ENCODE results near the gene ANKRD13D.

The ANKRD13D gene

DNA sequence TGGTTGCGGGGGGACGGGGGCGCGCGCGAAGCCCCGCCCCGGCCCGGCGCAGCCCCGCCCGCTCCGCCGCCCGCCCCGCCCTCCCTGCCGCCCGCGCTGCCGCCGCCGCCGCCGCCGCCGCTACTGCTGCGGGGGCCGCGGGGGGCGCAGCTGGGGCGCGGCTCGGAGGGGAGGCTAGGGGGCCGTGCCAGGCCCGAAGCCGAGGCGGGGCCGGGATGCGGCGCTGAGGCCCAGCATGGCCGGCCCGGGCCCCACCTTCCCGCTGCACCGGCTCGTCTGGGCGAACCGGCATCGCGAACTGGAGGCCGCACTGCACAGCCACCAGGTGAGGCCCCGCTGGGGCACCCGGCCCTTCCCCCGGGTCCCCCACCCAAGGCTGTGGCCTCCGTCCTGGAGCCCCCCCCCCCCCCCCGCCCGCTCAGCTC is at the start of gene ANKRD13D:
Gene ANKRD13D (plus strand): TSS at position 78 of the 425 bp plus-strand sequence. CDS start 158 bp downstream, at position 236.
- peak in 1 of 10 donors; percentile 78 for DNase-seq
- intact Hi-C loops (cut with DNase I): loop anchor here (2.0 kb wide), 1 partner anchor 14 kb away; the partner anchor contains the start of gene SSH3

DNA sequence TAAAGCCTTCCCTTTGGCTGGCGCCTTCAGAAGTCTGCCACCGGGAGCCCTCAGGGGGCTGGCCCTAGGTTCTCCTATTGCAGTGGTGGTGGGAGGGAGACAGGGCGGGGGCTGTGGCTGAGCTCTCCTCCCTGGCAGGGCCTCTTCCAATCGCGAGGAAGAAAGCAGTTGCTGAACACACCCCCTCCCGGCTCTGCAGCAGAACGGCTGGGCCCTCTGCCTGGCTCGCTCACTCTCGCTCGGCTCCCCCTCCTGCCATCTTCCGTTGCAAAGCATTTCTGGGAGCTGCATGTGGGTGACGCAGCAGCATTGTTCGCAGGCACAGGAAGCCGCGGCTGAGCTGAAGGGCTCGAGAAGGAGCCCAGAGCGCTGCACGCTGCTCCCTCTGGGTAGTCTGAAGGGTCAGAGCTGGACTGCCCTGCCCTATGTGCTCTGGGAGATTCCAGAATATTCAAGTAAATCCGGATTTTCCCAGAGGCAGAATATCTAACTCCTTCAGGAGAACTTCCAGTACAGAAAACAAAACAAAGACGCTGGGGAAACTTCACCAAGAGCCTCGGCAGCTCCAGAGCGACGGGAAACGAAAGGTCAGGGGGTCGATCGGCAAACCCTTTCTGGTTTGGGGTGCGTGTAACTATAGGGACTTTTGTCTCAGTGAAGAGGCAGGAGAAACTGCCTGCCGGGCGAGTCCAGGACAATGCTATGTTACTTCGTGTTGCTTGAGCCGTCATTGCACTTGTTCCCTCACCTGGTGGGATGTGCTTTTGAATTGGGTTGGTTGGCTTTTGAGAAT is 49.1 kb upstream of the ANKRD13D start:
- peak; percentile 90 to 100 (median 96) for DNase-seq

DNA sequence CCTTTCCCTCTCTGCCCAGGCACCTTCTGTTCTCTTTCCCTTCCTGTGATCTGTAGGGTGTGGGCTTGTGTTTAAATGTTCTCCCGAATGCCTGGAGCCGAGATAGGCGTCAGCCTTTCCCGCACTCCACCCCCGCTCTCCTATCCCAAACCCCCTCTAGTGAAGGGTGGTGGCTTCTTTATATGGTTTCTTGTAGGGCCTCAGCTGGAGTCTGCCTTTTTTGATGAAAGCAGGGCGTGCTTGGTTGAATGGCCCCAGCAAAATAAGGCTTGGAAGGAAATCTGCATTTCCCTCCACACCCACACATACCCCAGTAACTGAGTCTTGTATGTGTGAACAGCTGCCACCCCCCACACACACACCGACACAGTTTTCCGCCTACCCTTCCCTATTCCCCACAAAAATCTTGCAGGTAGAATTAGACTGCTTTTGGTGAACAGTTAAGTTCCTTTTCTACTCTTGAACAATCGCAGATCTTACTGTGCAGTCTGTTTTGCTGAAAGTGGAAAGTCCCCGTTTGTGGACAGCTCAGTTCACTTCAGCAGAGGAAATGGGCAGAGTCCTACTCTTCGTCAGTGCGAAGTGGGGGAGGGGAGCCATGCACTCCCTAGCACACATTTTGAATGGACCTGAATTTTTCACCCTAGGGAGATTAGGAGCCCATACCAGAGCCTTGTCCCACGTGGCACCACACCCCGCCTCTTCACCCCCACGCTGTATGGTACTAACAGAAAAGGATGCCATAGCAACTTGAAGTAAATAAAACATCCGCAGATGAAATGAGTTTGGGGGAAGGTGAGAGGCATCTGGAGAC is 48.3 kb upstream of the ANKRD13D start:
- peak in 4 of 10 donors; percentile 36 to 90 (median 66) for DNase-seq
- intact Hi-C loops (cut with DNase I): loop anchor here (2.0 kb wide), 1 partner anchor 120 kb away; no protein-coding TSS in a partner anchor

More for the DNA sequence above, 49.1 kb upstream of the ANKRD13D start:
- intact Hi-C loops (cut with DNase I): loop anchor here (2.0 kb wide), 1 partner anchor 119 kb away; no protein-coding TSS in a partner anchor

DNA sequence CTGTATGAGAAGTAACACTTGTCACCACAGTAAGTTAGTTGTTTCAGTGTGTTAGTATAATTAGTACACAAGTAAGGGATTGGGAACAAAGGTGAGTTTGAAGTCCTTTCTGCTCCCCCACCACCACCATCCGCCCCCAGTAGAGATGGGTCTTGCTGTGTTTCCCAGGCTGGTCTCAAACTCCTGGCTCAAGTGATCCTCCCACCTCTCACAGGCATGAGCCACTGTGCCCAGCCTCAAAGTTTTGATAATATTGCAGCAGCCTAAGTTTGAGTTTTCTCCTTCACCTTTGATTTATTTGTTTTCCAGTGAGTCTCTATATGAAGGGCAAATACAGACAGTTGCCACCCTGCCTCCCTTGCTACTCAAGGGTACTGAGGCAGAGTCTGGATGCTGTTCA is 46.6 kb upstream of the ANKRD13D start:
- intact Hi-C loops (cut with DNase I): no loop called here

DNA sequence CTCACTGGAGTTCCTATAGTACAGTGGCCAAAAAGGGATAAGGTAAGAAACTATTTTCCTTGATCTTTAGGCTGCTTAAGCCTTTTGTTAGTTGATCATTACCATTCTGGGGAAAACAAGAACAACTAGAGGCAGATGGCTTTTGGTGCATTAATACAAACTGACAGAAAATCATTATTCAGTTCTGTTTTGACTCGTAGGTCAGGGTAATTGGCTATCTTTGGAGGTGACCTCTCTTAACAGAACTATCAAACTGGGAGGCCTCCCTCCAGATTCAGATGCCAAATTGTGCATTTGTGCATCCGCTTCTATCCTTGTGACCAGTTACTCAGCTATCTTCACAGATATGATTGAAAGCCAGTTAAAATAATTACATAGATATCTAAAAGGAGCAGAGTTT is 46.1 kb upstream of the ANKRD13D start:
- intact Hi-C loops (cut with DNase I): no loop called here
- DNase-seq: no peak

More for the DNA sequence above, 46.6 kb upstream of the ANKRD13D start:
- DNase-seq: no peak

DNA sequence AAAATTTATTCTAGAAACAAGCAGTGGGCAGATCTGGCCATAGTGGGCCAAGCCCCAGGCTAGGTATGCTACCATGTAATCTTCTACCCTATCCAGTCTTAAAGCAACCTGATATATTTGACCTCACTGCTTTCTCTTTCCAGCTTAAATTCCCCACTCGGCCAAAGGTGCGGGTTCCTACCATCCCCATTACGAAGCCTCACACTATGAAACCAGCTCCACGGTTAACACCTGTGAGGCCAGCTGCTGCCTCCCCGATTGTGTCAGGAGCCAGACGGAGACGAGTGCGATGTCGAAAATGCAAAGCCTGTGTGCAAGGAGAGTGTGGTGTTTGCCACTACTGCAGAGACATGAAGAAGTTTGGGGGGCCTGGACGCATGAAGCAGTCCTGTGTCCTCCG is 44.1 kb upstream of the ANKRD13D start:
- intact Hi-C loops (cut with DNase I): no loop called here
- peak in 1 of 10 donors; percentile 23 for DNase-seq

DNA sequence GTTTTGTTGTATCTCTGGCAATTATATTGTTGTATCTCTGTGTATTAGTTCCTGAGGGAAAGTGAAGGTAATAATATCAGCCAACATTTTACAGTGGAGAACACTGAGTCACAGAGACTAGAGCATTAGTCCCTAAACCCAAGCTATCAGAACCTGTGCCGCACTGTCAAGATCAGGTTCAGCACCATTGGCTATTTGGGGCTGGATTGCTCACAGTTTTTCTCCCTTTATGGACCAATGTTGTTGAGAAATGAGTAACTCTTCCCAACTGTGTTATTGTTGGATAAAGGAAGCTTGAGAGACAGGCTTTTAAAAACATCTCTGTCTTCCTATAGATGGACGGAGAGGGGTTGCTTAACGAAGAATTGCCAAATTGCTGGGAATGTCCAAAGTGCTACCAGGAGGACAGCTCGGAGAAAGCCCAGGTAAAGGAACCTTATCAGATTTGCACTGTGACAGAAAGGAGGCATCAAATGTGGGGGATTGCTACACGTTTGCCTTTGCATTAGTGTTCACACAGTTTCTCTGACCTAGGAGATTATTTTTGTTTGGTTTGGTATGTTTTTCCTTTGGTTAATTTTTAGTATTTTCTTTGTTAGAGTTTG is 41.1 kb upstream of the ANKRD13D start:
- intact Hi-C loops (cut with DNase I): no loop called here
- DNase-seq: no peak

DNA sequence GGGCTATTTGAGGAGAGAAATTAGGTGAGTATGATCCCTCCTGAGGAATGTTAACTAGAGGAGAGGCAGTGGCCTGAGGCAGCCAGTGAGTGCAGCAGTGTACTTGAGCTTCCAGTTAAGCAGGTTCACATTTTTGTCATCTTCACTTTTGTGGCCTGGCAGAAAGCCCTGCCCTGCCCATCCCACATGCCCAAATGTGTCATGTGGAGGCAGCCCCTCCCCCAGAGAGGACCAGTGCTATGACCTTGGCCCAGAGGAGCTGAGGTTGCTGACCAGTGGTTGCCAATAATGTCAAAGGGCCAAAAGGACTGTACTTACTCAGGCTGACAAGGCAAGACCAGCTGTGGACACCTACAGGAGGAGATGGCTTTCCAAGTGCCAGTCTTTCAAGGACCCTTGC is 40.5 kb upstream of the ANKRD13D start:
- intact Hi-C loops (cut with DNase I): no loop called here
- DNase-seq: peak in 1 of 10 donors; percentile 41

DNA sequence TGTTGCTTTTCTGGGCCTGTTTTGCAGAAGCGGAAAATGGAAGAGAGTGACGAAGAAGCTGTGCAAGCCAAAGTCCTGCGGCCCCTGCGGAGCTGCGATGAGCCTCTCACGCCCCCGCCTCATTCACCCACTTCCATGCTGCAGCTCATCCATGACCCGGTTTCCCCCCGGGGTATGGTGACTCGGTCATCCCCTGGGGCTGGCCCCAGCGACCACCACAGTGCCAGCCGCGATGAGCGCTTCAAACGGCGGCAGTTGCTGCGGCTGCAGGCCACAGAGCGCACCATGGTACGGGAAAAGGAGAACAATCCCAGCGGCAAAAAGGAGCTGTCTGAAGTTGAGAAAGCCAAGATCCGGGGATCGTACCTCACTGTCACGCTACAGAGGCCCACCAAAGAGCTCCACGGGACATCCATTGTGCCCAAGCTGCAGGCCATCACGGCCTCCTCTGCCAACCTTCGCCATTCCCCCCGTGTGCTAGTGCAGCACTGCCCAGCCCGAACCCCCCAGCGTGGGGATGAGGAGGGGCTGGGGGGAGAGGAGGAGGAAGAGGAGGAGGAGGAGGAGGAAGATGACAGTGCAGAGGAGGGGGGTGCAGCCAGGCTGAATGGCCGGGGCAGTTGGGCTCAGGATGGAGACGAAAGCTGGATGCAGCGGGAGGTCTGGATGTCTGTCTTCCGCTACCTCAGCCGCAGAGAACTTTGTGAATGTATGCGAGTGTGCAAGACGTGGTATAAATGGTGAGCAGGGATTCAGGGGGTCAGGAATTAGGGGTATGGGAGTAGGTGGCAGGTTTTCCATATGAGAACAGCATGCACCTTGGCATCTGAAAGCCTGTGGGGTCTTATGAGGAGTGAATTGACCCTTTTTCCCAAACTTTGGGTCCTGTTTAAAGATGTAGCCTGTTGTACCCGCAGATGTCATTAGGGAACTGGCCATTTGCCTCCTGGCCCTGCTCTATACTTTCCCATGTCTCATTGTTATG is 38.8 kb upstream of the ANKRD13D start:
- intact Hi-C loops (cut with DNase I): no loop called here
- peak in 1 of 10 donors; percentile 45 for DNase-seq

DNA sequence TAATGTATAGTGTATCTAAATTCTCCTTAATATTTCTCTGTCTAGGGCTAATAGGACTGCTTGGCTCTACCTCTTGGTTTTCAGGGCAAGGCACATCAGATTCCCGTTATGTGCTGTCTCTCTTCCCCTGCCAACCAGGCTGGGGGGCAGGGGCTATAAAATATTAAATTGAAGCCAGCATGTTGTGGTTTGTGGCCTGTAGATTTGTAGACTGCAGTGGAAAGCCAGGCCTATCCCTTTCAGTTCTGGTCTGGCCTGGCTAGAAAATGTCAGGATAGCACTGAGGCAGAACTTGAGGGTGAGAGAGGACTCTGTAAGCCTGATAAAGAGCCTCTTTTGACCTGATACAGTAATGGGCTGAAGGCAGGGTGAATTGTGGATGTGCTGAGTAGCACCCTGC is 37.3 kb upstream of the ANKRD13D start:
- intact Hi-C loops (cut with DNase I): no loop called here
- DNase-seq: no peak

DNA sequence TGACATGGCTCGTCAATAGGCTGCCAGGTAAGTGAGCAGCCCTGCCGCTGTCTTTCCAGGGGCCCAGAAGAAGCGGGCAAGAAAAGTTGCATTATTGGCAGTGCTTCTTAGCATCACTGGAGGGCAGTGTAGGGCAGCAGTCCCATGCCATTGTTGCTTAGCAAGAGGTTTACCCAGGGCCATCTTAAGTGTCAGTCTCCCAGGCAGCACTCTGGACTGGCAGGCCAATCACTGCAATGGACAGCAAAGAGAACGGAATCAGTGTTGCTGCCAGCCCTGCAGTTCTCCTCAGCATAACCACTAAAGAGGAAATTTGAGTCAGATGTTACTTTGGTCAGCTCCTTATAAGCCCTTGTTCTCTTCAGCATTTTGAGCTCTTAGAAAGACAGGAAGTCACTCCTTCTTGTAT is 36.3 kb upstream of the ANKRD13D start:
- intact Hi-C loops (cut with DNase I): no loop called here
- DNase-seq: peak in 1 of 10 donors; percentile 80

DNA sequence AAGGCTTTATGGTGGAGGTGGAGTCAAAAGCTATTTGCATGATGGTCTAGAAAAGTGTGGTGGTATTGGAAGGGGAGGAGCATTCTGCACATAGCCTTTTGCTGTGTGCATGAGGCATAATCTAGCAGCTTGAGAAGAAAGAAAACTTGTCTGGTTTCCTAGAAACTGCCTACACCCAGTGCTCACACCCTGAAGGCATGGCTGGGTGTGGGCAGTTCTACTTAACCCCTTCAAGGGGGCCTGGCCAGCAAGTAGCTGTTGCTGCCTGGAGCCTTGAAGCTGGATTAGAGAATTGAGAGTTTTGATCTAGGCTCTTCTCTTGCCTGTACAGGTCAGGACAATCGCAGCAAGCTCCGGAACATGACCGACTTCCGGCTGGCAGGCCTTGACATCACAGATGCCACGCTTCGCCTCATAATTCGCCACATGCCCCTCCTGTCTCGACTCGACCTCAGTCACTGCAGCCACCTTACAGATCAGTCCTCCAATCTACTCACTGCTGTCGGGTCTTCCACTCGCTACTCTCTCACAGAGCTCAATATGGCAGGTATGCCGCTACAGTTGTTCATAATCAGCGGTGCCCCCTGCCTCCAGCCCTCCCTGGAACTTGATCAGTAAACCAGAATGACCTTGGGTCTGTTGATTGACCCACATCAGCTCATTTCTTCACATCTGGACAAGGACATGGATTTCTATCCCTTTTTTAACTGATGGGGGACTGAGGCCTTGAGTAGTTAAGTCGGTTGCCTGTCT is 35.1 kb upstream of the ANKRD13D start:
- intact Hi-C loops (cut with DNase I): no loop called here

DNA sequence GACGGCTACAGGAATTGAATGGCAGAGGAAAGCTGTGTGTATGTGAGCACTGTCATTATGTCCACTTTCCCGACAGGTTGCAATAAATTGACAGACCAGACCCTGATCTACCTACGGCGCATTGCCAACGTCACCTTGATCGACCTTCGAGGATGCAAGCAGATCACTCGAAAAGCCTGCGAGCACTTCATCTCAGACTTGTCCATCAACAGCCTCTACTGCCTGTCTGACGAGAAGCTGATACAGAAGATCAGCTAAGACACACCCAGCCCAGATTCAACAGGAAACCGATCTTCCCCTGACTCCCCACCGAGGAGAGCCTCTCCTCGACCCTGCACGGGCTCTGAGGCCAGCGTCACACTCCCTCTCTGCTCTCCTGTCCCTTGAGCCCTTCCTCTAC is 34.3 kb upstream of the ANKRD13D start:
- intact Hi-C loops (cut with DNase I): no loop called here
- DNase-seq: no peak

More for the DNA sequence above, 35.1 kb upstream of the ANKRD13D start:
- DNase-seq: no peak

DNA sequence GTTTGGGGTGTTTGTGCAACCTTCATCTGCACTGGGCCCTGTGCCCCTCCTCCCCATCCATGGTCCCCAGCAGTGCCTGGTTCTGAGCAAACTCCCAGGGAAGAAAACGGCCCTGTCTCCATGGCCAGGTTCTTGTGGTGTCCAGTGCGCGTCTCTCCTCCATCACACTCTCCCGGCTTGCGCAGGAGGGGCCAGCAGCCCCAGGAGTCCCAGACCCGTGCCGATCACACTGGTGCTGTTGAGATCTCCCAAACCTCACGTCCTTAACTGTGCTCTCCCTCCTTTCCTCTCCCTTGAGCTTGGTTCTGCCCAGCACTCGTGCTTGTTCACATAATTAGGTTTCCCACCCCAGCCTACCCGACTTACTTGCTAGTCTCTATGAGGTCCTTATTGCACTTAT is 33.8 kb upstream of the ANKRD13D start:
- intact Hi-C loops (cut with DNase I): no loop called here

DNA sequence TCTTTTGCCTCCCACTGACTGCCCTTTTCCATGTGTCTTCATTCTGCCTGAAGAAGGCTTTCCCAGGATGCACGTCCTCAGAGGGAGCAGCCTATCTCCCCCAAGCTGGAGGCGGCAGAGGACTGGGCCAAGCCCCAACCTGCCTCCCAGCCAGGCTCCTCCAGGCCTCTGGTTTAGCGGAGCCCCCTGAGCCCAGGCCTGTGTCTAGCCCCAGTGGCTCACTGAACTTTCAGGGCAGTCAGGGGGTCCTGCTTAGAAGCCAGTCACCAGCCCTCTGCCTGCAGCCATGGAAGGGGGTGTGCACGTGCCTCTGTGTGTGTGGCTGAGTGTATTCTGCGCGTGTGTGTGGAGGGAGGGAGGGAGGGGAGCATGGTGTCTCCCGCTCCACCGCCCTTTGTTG is 33.2 kb upstream of the ANKRD13D start:
- intact Hi-C loops (cut with DNase I): no loop called here
- DNase-seq: peak in 1 of 10 donors; percentile 63

More for the DNA sequence above, 33.8 kb upstream of the ANKRD13D start:
- peak in 1 of 10 donors; percentile 44 for DNase-seq

DNA sequence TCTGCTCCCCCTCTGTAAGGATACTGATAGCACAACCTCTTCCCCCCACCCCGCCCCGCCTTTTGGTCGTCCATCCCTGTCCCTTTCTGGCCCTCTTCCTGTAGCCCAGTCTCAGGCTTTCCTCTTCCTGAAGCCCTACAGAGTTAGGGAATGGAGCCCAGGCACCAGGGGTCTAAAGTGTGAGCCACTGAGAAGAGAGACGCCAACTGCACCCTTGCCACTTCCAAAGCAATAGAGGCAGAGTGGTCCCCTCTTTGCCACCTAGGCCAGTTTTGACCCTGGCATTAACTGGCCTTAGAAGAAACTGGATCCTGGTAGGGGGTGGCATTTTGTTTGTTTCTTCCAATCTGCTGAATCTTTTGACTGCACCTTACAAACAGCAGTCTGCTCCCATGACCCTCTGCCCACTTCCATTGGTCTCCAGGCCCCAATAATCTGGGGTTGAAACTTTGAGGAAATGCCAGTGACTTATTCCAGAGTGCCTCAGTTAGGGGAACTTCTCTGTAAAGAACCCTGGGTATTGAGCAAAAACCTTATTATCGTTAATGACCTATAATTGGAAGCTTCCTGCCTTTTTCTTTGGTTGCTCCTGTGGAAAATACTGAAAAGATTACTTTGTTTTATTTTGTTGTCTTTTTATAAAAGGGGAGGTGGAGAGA is 32.5 kb upstream of the ANKRD13D start:
- intact Hi-C loops (cut with DNase I): no loop called here

DNA sequence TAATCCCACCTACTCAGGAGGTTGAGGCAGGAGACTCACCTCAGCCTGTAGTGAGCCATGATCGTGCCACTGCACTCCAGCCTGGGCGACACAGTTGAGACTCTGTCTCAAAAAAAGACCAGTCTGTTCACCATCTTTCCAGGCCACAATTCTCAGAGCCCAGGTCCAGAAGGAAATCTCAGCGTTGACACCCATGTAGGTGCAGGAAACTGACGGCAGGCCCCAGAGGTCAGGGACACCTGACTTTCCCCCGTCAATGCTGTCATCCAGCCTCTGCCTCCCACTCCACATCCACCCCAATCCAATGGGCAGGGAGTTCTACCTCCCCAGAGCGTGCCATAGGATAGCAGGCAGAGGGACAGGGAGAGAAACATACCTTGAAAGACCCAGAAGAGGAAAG is 28.7 kb upstream of the ANKRD13D start:
- intact Hi-C loops (cut with DNase I): no loop called here
- DNase-seq: peak in 1 of 10 donors; percentile 37

More for the DNA sequence above, 32.5 kb upstream of the ANKRD13D start:
- peak in 1 of 10 donors; percentile 15 for DNase-seq
